K562 (cell line): ENCODE results near the gene TUBA1B.

Source experiments
- FOS ChIP-seq: IDR thresholded peaks from 3 replicates; pipeline ENCODE4 v1.6.1; 2011; ENCODE audit not compliant: insufficient read length; ENCODE audit errors: extremely low read depth
- GABPB2 ChIP-seq: fragments of 250-450 bp; sonication (Bioruptor Pico); conservative IDR thresholded peaks from 2 replicates; pipeline ENCODE4 v1.5.1; 2021; ENCODE audit warnings: mild to moderate bottlenecking
- HMGXB4 ChIP-seq: sonication (generic); formaldehyde crosslinking; IDR thresholded peaks from 2 replicates; pipeline ENCODE4 v1.8.1; 2023; ENCODE audit warnings: mild to moderate bottlenecking, missing genetic modification reagents
- KDM1A ChIP-seq, 2 experiments: fragments of 450-650 bp; IDR thresholded peaks; 2 replicates each; pipeline ENCODE4 v1.6.1; 2016; ENCODE audit warnings: mild to moderate bottlenecking in 2 of 2
- NFIC ChIP-seq: fragments of 450-650 bp; IDR thresholded peaks from 2 replicates; pipeline ENCODE4 v1.6.1; 2017; ENCODE audit warnings: mild to moderate bottlenecking, inconsistent platforms
- POLR2B ChIP-seq: fragments of 450-650 bp; IDR thresholded peaks from 2 replicates; pipeline ENCODE4 v1.6.1; 2018; ENCODE audit warnings: low read depth; ENCODE audit not compliant: partially characterized antibody
- SMARCA5 ChIP-seq: fragments of 450-650 bp; IDR thresholded peaks from 2 replicates; pipeline ENCODE4 v1.6.1; 2016
- ZBTB26 ChIP-seq: fragments of 450-650 bp; formaldehyde crosslinking; IDR thresholded peaks from 2 replicates; pipeline ENCODE4 v1.4.0; 2022; ENCODE audit warnings: missing genetic modification characterization
- ZFP36 ChIP-seq: fragments of 150-350 bp; IDR thresholded peaks from 2 replicates; pipeline ENCODE4 v1.6.1; 2018; ENCODE audit warnings: low read length, low read depth; ENCODE audit not compliant: partially characterized antibody
- ZFPM2 ChIP-seq: fragments of 250-450 bp; sonication (Bioruptor Pico); IDR thresholded peaks from 2 replicates; pipeline ENCODE4 v1.5.1; 2022; ENCODE audit warnings: mild to moderate bottlenecking
- TF ChIP-seq, protein P1 (sequence below), 2 experiments: IDR thresholded peaks; 2 replicates each; pipeline ENCODE4 v1.6.1; 2012; ENCODE audit warnings: improper control_type of control experiment in 2 of 2, low read depth in 2 of 2, low read length in 2 of 2, borderline replicate concordance in 1 of 2
- TF ChIP-seq, protein P2 (sequence below), 3 experiments: IDR thresholded peaks in 2 of 3; conservative IDR thresholded peaks in 1 of 3; 2 replicates each; pipeline ENCODE4 v1.5.1; 2011 to 2012; ENCODE audit warnings: low read length in 3 of 3, mild to moderate bottlenecking in 3 of 3, control low read depth in 2 of 3, improper control_type of control experiment in 1 of 3, inconsistent platforms in 1 of 3, low read depth in 1 of 3, mixed read lengths in 1 of 3, moderate library complexity in 1 of 3; ENCODE audit not compliant: insufficient read depth in 2 of 3
- TF ChIP-seq, protein P3 (sequence below): sonication (generic); formaldehyde crosslinking; IDR thresholded peaks from 2 replicates; pipeline ENCODE4 v1.8.0; 2022; ENCODE audit warnings: mild to moderate bottlenecking, low read depth, missing genetic modification reagents

DNA sequence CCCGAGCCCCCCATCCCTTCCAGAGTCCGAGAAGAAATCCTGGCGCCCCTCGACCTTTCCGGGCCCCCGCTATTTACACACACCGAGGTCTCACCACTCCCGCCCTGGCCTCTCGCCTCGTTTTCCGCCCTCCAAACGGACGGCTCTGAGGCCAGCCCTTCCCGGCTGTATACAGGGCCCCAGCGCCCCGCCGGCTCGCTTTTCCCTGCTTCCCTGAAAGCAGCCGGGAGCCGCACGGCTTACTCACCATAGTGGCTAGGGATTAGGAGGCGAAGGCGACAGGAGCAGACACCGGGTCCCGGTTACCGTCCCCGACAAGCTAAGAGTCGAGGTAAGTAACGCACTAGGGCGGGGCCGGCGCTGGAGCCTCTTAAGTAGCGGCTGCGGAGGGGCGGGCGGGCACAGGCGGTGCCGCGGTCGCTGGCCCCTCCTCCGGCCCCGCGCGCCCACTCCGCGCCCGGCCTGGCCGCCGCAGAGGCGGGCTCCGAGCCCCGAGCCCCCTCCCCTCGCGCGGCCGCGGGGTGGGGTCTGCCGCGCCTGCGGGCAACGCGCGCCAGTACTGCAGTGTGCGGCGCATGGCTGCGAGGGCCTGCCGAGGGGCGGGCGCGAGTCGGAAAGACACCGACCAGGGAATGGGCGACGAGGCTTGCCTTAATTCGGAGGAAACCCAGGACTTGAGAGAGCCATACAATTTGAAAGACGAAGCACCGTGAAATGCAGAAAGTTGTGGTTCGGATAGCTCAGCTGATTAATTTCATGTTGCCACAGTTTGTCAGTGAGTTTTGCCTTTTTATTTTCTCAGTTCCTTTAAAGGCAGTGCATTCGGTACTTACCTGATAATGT is at the start of gene TUBA1B:
- TF ChIP-seq, protein P1, sequence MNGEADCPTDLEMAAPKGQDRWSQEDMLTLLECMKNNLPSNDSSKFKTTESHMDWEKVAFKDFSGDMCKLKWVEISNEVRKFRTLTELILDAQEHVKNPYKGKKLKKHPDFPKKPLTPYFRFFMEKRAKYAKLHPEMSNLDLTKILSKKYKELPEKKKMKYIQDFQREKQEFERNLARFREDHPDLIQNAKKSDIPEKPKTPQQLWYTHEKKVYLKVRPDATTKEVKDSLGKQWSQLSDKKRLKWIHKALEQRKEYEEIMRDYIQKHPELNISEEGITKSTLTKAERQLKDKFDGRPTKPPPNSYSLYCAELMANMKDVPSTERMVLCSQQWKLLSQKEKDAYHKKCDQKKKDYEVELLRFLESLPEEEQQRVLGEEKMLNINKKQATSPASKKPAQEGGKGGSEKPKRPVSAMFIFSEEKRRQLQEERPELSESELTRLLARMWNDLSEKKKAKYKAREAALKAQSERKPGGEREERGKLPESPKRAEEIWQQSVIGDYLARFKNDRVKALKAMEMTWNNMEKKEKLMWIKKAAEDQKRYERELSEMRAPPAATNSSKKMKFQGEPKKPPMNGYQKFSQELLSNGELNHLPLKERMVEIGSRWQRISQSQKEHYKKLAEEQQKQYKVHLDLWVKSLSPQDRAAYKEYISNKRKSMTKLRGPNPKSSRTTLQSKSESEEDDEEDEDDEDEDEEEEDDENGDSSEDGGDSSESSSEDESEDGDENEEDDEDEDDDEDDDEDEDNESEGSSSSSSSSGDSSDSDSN (IDR thresholded peaks at IDR 0.05; ENCODE audit: borderline replicate concordance in 1 of 2, low read depth in 2 of 2, low read length in 2 of 2), result no peak
- TF ChIP-seq HMGXB4 (no peak), SMARCA5 (no peak; the same call in 1 of the 2 replicates), ZFPM2 (CRISPR knock-in tag) (no peak), ZFP36 (peak; percentile 3), KDM1A (IDR thresholded peaks at IDR 0.05) (no peak), GABPB2 (CRISPR knock-in tag) (no peak), FOS (no peak), POLR2B (peak; percentile 99), ZBTB26 (no peak), NFIC (peak; percentile 76)
- TF ChIP-seq, protein P2, sequence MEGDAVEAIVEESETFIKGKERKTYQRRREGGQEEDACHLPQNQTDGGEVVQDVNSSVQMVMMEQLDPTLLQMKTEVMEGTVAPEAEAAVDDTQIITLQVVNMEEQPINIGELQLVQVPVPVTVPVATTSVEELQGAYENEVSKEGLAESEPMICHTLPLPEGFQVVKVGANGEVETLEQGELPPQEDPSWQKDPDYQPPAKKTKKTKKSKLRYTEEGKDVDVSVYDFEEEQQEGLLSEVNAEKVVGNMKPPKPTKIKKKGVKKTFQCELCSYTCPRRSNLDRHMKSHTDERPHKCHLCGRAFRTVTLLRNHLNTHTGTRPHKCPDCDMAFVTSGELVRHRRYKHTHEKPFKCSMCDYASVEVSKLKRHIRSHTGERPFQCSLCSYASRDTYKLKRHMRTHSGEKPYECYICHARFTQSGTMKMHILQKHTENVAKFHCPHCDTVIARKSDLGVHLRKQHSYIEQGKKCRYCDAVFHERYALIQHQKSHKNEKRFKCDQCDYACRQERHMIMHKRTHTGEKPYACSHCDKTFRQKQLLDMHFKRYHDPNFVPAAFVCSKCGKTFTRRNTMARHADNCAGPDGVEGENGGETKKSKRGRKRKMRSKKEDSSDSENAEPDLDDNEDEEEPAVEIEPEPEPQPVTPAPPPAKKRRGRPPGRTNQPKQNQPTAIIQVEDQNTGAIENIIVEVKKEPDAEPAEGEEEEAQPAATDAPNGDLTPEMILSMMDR (IDR thresholded peaks at IDR 0.05 in 2 of 3, conservative IDR thresholded peaks at IDR 0.05 in 1 of 3; ENCODE audit: insufficient read depth in 2 of 3, low read depth in 1 of 3, low read length in 3 of 3), result no peak
- TF ChIP-seq, protein P3, sequence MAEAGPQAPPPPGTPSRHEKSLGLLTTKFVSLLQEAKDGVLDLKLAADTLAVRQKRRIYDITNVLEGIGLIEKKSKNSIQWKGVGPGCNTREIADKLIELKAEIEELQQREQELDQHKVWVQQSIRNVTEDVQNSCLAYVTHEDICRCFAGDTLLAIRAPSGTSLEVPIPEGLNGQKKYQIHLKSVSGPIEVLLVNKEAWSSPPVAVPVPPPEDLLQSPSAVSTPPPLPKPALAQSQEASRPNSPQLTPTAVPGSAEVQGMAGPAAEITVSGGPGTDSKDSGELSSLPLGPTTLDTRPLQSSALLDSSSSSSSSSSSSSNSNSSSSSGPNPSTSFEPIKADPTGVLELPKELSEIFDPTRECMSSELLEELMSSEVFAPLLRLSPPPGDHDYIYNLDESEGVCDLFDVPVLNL (CRISPR knock-in tag), result no peak
